Keratinocyte (primary cell): ENCODE results near the gene AGA. TPM values are rescaled to one million over a fixed set of nuclear protein-coding genes. Genes with fewer than 3 reads are reported as not detected.

Source experiments
- DNase-seq: peaks from one replicate; pipeline ENCODE4 v3.0.0-alpha.2; 2011; ENCODE audit warnings: low read depth, missing footprints, low spot score
- FAIRE-seq: peaks from 2 replicates; lab custom pipeline; 2011; peaks lifted over from hg19 to GRCh38; lab: Jason Lieb, UNC
- H2AFZ ChIP-seq: 2 replicates; pipeline ENCODE4 v1.6.0; 2012; ENCODE audit warnings: low read length, control low read depth, inconsistent platforms; ENCODE audit not compliant: control insufficient read depth
- H3K27ac ChIP-seq: 2 replicates; pipeline ENCODE4 v1.5.1; 2011; ENCODE audit warnings: low read length; ENCODE audit not compliant: control insufficient read depth, insufficient read depth
- H3K27me3 ChIP-seq: 3 replicates; pipeline ENCODE4 v1.6.0; 2011; ENCODE audit warnings: low read length; ENCODE audit not compliant: control insufficient read depth, insufficient read depth; ENCODE audit errors: extremely low read depth
- H3K36me3 ChIP-seq, 2 experiments: 2 replicates in 1 of 2; 3 replicates in 1 of 2; pipeline ENCODE4 v1.5.1; 2011; ENCODE audit warnings: low read length in 2 of 2, mild to moderate bottlenecking in 1 of 2; ENCODE audit not compliant: control insufficient read depth in 2 of 2, insufficient read depth in 2 of 2; ENCODE audit errors: extremely low read depth in 1 of 2
- H3K4me1 ChIP-seq: 3 replicates; pipeline ENCODE4 v1.5.1; 2011; ENCODE audit warnings: low read length; ENCODE audit not compliant: control insufficient read depth, insufficient read depth; ENCODE audit errors: extremely low read depth
- H3K4me2 ChIP-seq: 3 replicates; pipeline ENCODE4 v1.6.0; 2011; ENCODE audit warnings: low read depth, low read length; ENCODE audit not compliant: control insufficient read depth, insufficient read depth; ENCODE audit errors: extremely low read depth
- H3K4me3 ChIP-seq, 3 experiments: fragments of 200-600 bp in 1 of 3; sonication (generic) in 1 of 3; 2 replicates in 2 of 3; 3 replicates in 1 of 3; pipeline ENCODE4 v1.5.1; 2011 to 2016; ENCODE audit warnings: low read length in 3 of 3, mild to moderate bottlenecking in 3 of 3, control low read depth in 2 of 3, inconsistent platforms in 1 of 3, low read depth in 1 of 3, mixed read lengths in 1 of 3, mixed run types in 1 of 3, moderate library complexity in 1 of 3; ENCODE audit not compliant: control insufficient read depth in 2 of 3, insufficient read depth in 2 of 3; ENCODE audit errors: extremely low read depth in 1 of 3
- H3K79me2 ChIP-seq: 2 replicates; pipeline ENCODE4 v1.6.0; 2012; ENCODE audit warnings: low read length; ENCODE audit not compliant: control insufficient read depth, insufficient read depth
- H3K9ac ChIP-seq: 3 replicates; pipeline ENCODE4 v1.6.0; 2011; ENCODE audit warnings: low read length; ENCODE audit not compliant: control insufficient read depth, insufficient read depth; ENCODE audit errors: extremely low read depth
- H3K9me1 ChIP-seq: 3 replicates; pipeline ENCODE4 v1.6.0; 2011; ENCODE audit warnings: low read length; ENCODE audit not compliant: control insufficient read depth, insufficient read depth; ENCODE audit errors: extremely low read depth
- H3K9me3 ChIP-seq: 2 replicates; pipeline ENCODE4 v1.5.1; 2012; ENCODE audit warnings: low read depth, low read length; ENCODE audit not compliant: control insufficient read depth
- H4K20me1 ChIP-seq: 3 replicates; pipeline ENCODE4 v1.6.0; 2011; ENCODE audit warnings: low read length; ENCODE audit not compliant: control insufficient read depth, insufficient read depth; ENCODE audit errors: extremely low read depth
- CTCF ChIP-seq, 3 experiments: IDR thresholded peaks in 1 of 3; conservative IDR thresholded peaks in 1 of 3; optimal IDR thresholded peaks in 1 of 3; 2 replicates in 2 of 3; 3 replicates in 1 of 3; pipeline versions ENCODE3 to v1.5.1; 2011; ENCODE audit warnings: low read length in 3 of 3, mild to moderate bottlenecking in 3 of 3, moderate library complexity in 2 of 3, control low read depth in 1 of 3, inconsistent platforms in 1 of 3; ENCODE audit not compliant: insufficient read depth in 2 of 3; ENCODE audit errors: extremely low read depth in 1 of 3
- EZH2 ChIP-seq: IDR thresholded peaks from one replicate; pipeline ENCODE4 v1.6.1; 2012; ENCODE audit warnings: inconsistent platforms, mild to moderate bottlenecking, low read length, moderate library complexity
- dilution Hi-C: fragments of 300-500 bp; cut with MboI; formaldehyde crosslinking; loops from one replicate; pipeline ENCODE4 v1.7.0; 2020; ENCODE audit warnings: low sequenced_read_pairs; ENCODE audit not compliant: extremely low pct_ligation_motif_present
- polyA plus RNA-seq, 5 experiments: library from polyadenylated mRNA; depleted of rRNA in 3 of 5; stranded (reverse) in 3 of 5; stranded (forward) in 1 of 5; unstranded in 1 of 5; fragments of >200 nt; gene quantifications; 1 replicate in 1 of 5; 2 replicates in 3 of 5; 3 replicates in 1 of 5; pipeline versions ENCODE4 v1.2.1 to v1.2.3, GENCODE V29; 2011 to 2012; ENCODE audit warnings: missing spikeins in 2 of 5, low read depth in 1 of 5, low replicate concordance in 1 of 5

The AGA gene
- polyA plus RNA-seq, 1 donor (not counting 4 experiments of a cell fraction or from before 2014, with no cell fraction given) = 16.7 TPM

DNA sequence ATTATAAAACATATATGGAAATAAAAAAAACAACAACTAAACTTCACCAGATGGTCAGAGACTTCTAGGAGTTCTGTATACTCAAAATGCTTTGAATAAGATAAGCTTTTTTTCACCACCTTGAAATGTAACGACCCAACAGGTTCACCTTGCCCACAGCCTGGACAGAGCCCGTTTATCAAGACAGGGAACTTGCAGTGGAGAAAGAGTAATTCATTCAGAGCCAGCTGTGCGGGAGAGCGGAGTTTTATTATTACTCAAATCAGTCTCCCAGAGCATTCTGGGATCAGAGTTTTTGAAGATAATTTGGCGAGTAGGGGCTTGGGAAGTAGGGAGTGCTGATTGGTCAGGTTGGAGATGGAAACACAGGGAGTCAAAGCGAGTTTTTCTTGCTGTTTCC is 38.5 kb downstream of the AGA start:
- dilution Hi-C loops = no loop called here
- no peak overlapping the region for H3K4me3 ChIP-seq
- no peak for TF ChIP-seq CTCF (optimal IDR thresholded peaks at IDR 0.05 in 1 of 3, IDR thresholded peaks at IDR 0.05 in 1 of 3, conservative IDR thresholded peaks at IDR 0.05 in 1 of 3; ENCODE audit: extremely low read depth in 1 of 3, insufficient read depth in 2 of 3, low read length in 3 of 3)
- no peak for TF ChIP-seq EZH2
- H4K20me1 ChIP-seq = no peaks in the 10 kb centered on the region
- H3K9me3 ChIP-seq = no peaks in the 10 kb centered on the region
- H3K4me1 ChIP-seq = no peaks in the 10 kb centered on the region
- no peak overlapping the region for H3K27ac ChIP-seq
- no peaks in the 10 kb centered on the region for H3K9me1 ChIP-seq
- H2AFZ ChIP-seq = no peak overlapping the region
- H3K4me2 ChIP-seq = no peak overlapping the region
- H3K36me3 ChIP-seq = no peaks in the 10 kb centered on the region
- no peak for DNase-seq
- no peaks in the 10 kb centered on the region for H3K27me3 ChIP-seq
- no peaks in the 10 kb centered on the region for H3K79me2 ChIP-seq
- no peak for FAIRE-seq
- no peak overlapping the region for H3K9ac ChIP-seq

DNA sequence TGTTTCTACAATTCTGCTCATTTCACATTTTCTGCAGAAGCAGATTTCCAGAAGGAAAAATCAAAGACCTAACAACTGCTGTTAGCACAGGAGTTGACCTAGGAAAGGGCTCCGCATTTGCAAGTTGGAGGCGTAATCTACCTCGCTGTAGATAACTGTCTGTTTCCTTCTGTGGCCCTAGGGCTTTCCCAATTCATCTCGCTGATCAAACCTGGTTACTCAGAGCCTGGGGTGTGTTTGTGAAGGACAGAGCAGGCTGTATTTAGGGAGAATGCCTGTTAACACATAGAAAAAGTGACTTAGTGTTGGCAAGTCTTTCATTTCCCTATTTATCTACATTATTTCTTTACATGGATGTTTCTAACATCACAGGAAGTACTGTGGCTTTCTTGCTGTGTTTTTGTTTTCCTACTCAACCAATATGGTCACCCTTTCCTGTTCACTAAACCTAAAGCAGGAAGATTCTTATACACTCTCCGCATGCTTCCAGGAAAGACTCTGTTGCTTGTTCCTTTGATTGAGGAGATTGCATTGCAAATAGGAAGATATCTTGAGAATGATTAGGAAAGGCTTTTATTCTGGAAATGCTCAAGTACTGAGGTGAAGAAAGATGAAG is 40.5 kb downstream of the AGA start:
- H3K27me3 ChIP-seq = no peaks in the 10 kb centered on the region
- H3K9me3 ChIP-seq = no peaks in the 10 kb centered on the region
- FAIRE-seq = no peak
- no peak overlapping the region for H3K4me2 ChIP-seq
- no peaks in the 10 kb centered on the region for H3K4me1 ChIP-seq
- H3K4me3 ChIP-seq = no peak overlapping the region
- no peak overlapping the region for H3K9ac ChIP-seq
- no peaks in the 10 kb centered on the region for H3K9me1 ChIP-seq
- dilution Hi-C loops = no loop called here
- DNase-seq = no peak
- H3K79me2 ChIP-seq = no peaks in the 10 kb centered on the region
- H4K20me1 ChIP-seq = no peaks in the 10 kb centered on the region
- no peak overlapping the region for H3K27ac ChIP-seq
- no peaks in the 10 kb centered on the region for H3K36me3 ChIP-seq
- H2AFZ ChIP-seq = no peak overlapping the region
- no peak for TF ChIP-seq CTCF (optimal IDR thresholded peaks at IDR 0.05 in 1 of 3, IDR thresholded peaks at IDR 0.05 in 1 of 3, conservative IDR thresholded peaks at IDR 0.05 in 1 of 3; ENCODE audit: extremely low read depth in 1 of 3, insufficient read depth in 2 of 3, low read length in 3 of 3)
- TF ChIP-seq EZH2 = no peak
